Coronary artery (tissue), 2 donors: ENCODE data around the gene STAC2.

Experiments used
- DNase-seq: peaks from one replicate; pipeline ENCODE4 v3.0.0-alpha.2; 2017; ENCODE audit warnings: low spot score
- H3K27ac ChIP-seq, 2 donors: fragments of 200-600 bp; sonication (generic); one replicate each; pipeline ENCODE4 v1.5.1; 2016 to 2019
- H3K4me3 ChIP-seq: fragments of 200-600 bp; sonication (generic); 2 replicates; pipeline ENCODE4 v1.5.1; 2016; ENCODE audit warnings: mild to moderate bottlenecking, moderate library complexity
- CTCF ChIP-seq: fragments of 200-600 bp; sonication (generic); IDR thresholded peaks from one replicate; pipeline ENCODE4 v1.5.1; 2019; ENCODE audit warnings: antibody characterized with exemption

The STAC2 gene

GRCh38 chr17:39223907-39224777 is 1.6 kb downstream of the STAC2 start:
- no peak for DNase-seq
- peak overlapping the region in 1 of 2 donors; percentile 70 for H3K27ac ChIP-seq

GRCh38 chr17:39222866-39223834 is 2.6 kb downstream of the STAC2 start:
- Histone ChIP-seq H3K4me3 (no peak overlapping the region), H3K27ac (peak overlapping the region in 1 of 2 donors; percentile 70)
- TF ChIP-seq CTCF: no peak
- DNase-seq: no peak

More at GRCh38 chr17:39223907-39224777, 1.6 kb downstream of the STAC2 start:
- H3K4me3 ChIP-seq: peak overlapping the region; percentile 69
- no peak for TF ChIP-seq CTCF

- H3K4me3 ChIP-seq: no peak overlapping the region
- TF ChIP-seq CTCF: no peak
- peak overlapping the region in 1 of 2 donors; percentile 70 for H3K27ac ChIP-seq
- DNase-seq: no peak
Observed at GRCh38 chr17:39222151-39222550, 3.6 kb downstream of the STAC2 start.

- DNase-seq: no peak
- no peak overlapping the region for H3K4me3 ChIP-seq
- no peak for TF ChIP-seq CTCF
- H3K27ac ChIP-seq: peak overlapping the region in 1 of 2 donors; percentile 70
Observed at GRCh38 chr17:39221572-39221971, 4.2 kb downstream of the STAC2 start.

- DNase-seq: no peak
- H3K4me3 ChIP-seq: no peak overlapping the region
- peak overlapping the region; percentile 49 to 78 for H3K27ac ChIP-seq
- no peak for TF ChIP-seq CTCF
Observed at GRCh38 chr17:39219647-39220154, 6.0 kb downstream of the STAC2 start.

GRCh38 chr17:39218906-39219305 is 6.8 kb downstream of the STAC2 start:
- Histone ChIP-seq H3K27ac (peak overlapping the region in 1 of 2 donors; percentile 78), H3K4me3 (no peak overlapping the region)
- no peak for DNase-seq
- no peak for TF ChIP-seq CTCF
